PC-3 (cell line): Measurements from ENCODE around the gene RIMBP2.

Experiments used
- CTCF ChIP-seq: fragments of 300-600 bp; sonication (generic); conservative IDR thresholded peaks from 2 replicates; pipeline ENCODE4 v1.5.1; 2017; ENCODE audit warnings: antibody characterized with exemption, low read depth, mild to moderate bottlenecking, low read length
- EZH2phosphoT487 ChIP-seq: fragments of 300-600 bp; sonication (generic); IDR thresholded peaks from 2 replicates; pipeline ENCODE4 v1.6.1; 2018; ENCODE audit warnings: mild to moderate bottlenecking, antibody characterized with exemption, low read length, borderline replicate concordance

- TF ChIP-seq CTCF, result no peak
- no peak for TF ChIP-seq EZH2phosphoT487
These were observed 146.6 kb downstream of the RIMBP2 start for GRCh38 chr12:130569521-130569920.
